ENCODE measurements around the gene CCNA2. TPM values are rescaled to one million over a fixed set of nuclear protein-coding genes. Genes with fewer than 3 reads are reported as not detected.

CCNA2 gene
- total RNA-seq: 1 to 10 TPM in 1 of 6 donors, under 1 TPM in 5; 0.19 to 1.5 (median 0.42) TPM
- under 1 TPM; 0.72 to 0.82 TPM for polyA plus RNA-seq

DNA sequence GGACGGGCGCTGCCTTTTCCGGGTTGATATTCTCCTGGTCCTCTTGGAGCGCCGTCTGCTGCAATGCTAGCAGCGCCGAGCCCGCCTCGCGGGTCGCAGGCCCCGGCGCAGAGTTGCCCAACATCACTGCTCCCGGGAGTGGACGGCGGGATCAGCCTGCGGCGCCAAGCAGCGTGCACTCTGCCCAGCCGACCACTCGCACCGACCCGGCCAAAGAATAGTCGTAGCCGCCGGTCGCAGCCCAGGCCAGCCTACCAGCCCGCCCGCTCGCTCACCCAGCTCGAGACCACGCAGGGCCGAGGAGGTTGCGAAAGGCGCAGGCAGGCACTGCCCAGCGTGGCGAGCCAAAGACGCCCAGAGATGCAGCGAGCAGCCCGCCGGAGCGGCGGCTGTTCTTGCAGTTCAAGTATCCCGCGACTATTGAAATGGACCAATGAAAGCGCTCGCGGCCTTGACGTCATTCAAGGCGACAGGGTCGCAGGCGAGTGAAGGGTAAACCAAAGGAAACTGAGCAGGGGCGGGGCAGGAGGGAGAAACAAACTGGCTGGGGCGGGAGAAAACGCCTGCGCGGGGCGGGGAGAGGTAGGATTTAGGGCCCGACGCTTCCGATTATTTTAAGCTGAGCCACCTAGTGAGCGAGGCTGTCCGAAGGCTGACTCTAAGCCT is at the start of gene CCNA2:
CCNA2 (minus strand) TSS at position 379 of the 666 bp plus-strand sequence; CDS start at position 124, 255 bp downstream.
- TF ChIP-seq, protein P1, sequence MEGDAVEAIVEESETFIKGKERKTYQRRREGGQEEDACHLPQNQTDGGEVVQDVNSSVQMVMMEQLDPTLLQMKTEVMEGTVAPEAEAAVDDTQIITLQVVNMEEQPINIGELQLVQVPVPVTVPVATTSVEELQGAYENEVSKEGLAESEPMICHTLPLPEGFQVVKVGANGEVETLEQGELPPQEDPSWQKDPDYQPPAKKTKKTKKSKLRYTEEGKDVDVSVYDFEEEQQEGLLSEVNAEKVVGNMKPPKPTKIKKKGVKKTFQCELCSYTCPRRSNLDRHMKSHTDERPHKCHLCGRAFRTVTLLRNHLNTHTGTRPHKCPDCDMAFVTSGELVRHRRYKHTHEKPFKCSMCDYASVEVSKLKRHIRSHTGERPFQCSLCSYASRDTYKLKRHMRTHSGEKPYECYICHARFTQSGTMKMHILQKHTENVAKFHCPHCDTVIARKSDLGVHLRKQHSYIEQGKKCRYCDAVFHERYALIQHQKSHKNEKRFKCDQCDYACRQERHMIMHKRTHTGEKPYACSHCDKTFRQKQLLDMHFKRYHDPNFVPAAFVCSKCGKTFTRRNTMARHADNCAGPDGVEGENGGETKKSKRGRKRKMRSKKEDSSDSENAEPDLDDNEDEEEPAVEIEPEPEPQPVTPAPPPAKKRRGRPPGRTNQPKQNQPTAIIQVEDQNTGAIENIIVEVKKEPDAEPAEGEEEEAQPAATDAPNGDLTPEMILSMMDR (IDR thresholded peaks at IDR 0.05): no peak
- peak; percentile 63 for FAIRE-seq
- WGBS, 2 donors: 0% methylated on average over 62 to 63 of the region's 63 CpGs
- peak within 1 kb of the TSS; percentile 20 to 79 (median 60) for H3K4me3 ChIP-seq
- peaks cover 0 to 8% (median 0%) of the 10 kb centered on the region in 3 donors for H3K4me1 ChIP-seq
- peak within 1 kb of the TSS in 3 of 4 donors; percentile 16 to 62 (median 60) for H3K27ac ChIP-seq
- no peaks in the 10 kb centered on the region for H3K9me3 ChIP-seq
- DNase-seq: peak; percentile 91 to 97 (median 94)
- peaks cover 0 to 6% (median 0%) of the 10 kb centered on the region in 3 donors for H3K36me3 ChIP-seq
- intact Hi-C loops (cut with DNase I): no loop called here
- peak; percentile 99 to 100 (median 100) for ATAC-seq
- H3K27me3 ChIP-seq: no peaks in the 10 kb centered on the region

DNA sequence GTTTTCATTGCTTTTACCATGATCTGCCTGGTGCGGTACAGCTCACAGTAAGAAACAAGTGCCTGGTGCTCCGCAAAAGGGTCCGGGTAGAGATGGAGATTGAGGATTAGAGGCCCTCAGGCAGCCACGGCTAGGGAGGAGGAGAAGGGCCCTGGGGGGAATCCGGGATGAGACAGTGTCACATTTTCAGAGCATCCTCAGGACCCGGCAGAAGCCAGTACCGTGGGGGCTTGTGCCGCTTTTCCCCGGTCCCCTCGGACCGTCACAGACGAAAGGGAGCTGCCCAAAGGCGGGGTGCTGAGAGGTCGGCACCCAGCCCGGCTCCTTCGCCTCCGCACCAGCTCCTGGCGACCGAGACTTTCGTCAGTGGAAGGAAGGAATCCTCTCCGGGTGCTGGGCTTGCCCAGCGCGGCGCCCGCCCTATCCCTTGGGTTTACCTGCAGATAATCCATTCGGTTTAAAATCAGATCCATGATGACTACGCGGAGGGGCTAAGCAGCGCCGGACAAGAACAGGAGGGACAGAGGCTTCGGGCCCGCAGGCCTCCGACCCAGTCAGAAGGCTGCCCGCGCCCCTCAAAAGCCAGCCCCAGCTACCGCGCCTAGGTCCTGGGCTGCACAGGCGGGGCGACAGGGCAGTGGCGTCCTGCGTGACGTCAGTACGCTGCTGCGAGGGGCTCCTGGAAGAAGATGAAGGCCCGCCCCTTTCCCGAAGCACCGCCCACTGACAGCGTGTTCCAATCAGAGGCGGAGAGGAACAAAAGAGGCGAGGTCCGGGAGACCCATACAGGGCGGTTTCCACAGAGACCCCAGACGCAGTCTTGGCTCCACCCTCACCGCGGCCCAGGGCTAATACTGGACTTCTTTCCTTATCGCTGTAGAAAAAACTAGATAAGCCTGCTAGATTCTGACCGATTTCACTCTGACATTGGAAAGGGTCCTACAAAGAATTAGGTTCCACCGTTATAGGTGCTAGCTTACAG is 46.4 kb upstream of the CCNA2 start, which contains the start of gene BBS7:
BBS7 (minus strand) TSS at position 634 of the 982 bp plus-strand sequence; CDS start at position 473, 161 bp downstream.
- Histone ChIP-seq H3K36me3 (no peaks in the 10 kb centered on the region), H3K27ac (peak within 1 kb of the TSS; percentile 56 to 82 (median 71)), H3K4me3 (peak within 1 kb of the TSS; percentile 57 to 83 (median 64)), H3K9me3 (no peaks in the 10 kb centered on the region), H3K27me3 (no peaks in the 10 kb centered on the region), H3K4me1 (peaks cover 0 to 6% (median 0%) of the 10 kb centered on the region in 3 donors)
- peak; percentile 99 to 100 (median 100) for ATAC-seq
- intact Hi-C loops (cut with DNase I): no loop called here
- DNase-seq: peak; percentile 95 to 98 (median 96)
- WGBS, 2 donors: 0 to 1% methylated on average over 54 to 58 of the region's 58 CpGs
- TF ChIP-seq, protein P1 (IDR thresholded peaks at IDR 0.05): no peak
- peak; percentile 92 for FAIRE-seq

DNA sequence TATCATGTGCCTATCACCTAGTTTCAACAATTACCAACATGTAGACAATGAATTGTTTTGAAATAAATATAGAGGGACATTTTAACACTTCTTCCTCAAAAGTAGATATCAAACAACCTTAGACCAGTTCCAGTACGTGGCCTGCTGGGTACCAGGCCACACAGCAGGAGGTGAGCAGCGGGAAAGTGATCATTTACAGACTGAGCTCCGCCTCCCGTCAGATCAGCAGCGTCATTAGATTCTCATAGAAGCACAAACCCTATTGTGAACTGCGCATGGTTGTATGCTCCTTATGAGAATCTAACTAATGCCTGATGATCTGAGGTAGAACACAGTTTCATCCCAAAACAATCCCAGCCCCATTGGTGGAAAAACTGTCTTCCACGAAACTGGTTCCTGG is 40.1 kb upstream of the CCNA2 start:
- intact Hi-C loops (cut with DNase I): no loop called here
- Histone ChIP-seq H3K36me3 (no peaks in the 10 kb centered on the region), H3K4me3 (no peak overlapping the region), H3K9me3 (no peaks in the 10 kb centered on the region), H3K27me3 (no peaks in the 10 kb centered on the region), H3K4me1 (no peaks in the 10 kb centered on the region), H3K27ac (no peak overlapping the region)
- ATAC-seq (no peak), FAIRE-seq (no peak), DNase-seq (no peak)
- TF ChIP-seq, protein P1 (IDR thresholded peaks at IDR 0.05): no peak
- 79 to 86% methylated on average over 7 of the region's 7 CpGs for WGBS, 2 donors

DNA sequence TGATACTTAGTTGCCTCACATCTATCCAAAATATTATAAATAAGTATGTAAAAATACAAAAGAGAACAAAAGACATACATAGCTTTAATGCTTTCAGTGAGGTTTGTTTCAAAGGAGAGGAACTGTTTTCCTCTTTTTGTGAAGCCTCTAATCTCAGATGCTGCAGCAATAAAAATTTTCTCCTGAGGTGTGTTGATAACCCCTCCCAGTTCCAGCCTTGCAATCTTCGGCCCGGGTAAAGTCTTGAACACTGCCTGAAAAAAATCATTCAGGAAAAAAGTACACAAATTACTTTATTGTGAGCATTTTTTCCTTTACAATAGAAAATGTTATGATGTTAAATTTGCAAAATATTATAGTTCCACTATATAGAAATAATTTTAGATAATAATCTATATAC is 37.7 kb upstream of the CCNA2 start:
- H3K27ac ChIP-seq: no peak overlapping the region
- no peaks in the 10 kb centered on the region for H3K36me3 ChIP-seq
- WGBS, 2 donors: 93 to 96% methylated on average over 2 of the region's 2 CpGs
- H3K4me1 ChIP-seq: no peaks in the 10 kb centered on the region
- intact Hi-C loops (cut with DNase I): no loop called here
- FAIRE-seq (no peak), ATAC-seq (no peak), DNase-seq (no peak)
- no peaks in the 10 kb centered on the region for H3K9me3 ChIP-seq
- TF ChIP-seq, protein P1 (IDR thresholded peaks at IDR 0.05): no peak
- H3K27me3 ChIP-seq: no peaks in the 10 kb centered on the region
- no peak overlapping the region for H3K4me3 ChIP-seq
